HG03064 (cell line): ENCODE measurements around the gene MSH2.
"Not testable (repeated sequence)": the region's sequence is repeated elsewhere in the genome, so short reads cannot be mapped to it uniquely, and the experiment has no call there.

Source experiments
- ATAC-seq: cut with Tn5 transposase; IDR thresholded peaks from one replicate; pipeline ENCODE4 v1.9.1; 2021; ENCODE audit warnings: low read depth; ENCODE audit not compliant: unreplicated experiment

Gene MSH2

DNA sequence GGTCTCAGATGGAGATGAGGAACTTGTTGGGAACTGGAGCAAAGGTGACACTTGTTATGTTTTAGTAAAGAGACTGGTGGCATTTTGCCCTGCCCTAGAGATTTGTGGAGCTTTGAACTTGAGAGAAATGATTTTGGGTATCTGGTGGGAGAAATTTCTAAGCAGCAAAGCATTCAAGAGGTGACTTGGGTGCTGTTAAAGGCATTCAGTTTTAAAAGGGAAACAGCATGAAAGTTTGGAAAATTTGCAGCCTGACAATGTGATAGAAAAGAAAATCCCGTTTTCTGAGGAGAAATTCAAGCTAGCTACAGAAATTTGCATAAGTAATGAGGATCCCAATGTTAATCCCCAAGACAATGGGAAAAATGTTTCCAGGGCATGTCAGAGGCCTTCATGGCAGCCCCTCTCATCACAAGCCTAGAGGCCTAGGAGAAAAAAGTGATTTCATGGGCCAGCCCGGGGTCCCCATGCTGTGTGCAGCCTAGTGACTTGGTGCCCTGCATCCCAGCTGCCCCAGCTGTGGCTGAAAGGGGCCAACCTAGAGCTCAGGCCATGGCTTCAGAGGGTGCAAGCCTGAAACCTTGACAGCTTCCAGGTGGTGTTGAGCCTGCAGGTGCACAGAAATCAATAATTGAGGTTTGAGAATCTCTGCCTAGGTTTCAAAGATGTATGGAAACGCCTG lies 3.8 kb downstream of the MSH2 start:
- ATAC-seq, result not testable (repeated sequence)

DNA sequence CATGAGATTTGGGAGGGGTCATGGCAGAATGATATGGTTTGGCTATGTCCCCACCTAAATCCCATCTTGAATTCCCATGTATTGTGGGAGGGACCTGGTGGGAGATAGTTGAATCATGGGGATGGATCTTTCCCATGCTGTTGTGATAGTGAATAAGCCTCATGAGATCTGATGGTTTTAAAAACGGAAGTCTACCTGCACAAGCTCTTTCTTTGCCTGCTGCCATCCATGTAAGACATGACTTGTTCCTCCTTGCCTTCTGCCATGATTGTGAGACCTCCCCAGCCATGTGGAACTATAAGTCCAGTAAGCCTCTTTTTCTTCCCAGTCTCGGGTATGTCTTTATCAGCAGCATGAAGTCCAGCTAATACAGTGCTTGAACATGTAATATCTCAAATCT lies 5.0 kb downstream of the MSH2 start:
- not testable (repeated sequence) for ATAC-seq

DNA sequence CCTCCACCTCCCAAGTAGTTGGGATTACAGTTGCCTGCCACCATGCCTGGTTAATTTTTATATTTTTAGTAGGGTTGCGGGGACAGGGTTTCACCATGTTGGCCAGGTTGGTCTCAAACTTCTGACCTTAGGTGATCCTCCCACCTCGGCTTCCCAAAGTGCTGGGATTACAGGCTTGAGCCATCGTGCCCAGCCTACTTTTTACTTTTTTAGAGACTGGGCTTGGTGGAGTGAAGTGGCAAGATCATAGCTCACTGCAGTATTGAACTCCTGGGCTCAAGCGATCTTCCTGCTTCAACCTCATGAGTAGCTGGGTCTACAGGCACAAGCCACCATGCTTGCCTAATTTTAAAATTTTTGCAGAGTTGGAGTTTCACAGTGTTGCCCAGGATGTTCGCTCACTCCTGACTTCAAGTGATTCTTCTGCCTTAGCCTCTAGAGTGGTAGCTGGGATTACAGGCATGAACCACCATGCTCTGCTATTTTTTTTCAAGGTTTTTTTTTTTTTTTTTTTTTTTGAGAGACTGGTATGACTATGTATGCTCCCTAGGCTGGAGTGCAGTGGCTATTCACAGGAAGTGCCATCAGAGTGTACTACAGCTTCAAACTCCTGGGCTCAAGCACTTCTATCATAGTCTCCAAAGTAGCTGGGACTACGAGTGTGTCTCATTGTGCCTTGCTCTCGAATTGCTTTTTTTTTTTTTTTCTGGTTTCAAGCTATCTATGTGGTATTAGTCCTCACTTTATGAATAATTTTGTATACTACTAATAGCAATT lies 11.9 kb downstream of the MSH2 start:
- ATAC-seq, result no peak

DNA sequence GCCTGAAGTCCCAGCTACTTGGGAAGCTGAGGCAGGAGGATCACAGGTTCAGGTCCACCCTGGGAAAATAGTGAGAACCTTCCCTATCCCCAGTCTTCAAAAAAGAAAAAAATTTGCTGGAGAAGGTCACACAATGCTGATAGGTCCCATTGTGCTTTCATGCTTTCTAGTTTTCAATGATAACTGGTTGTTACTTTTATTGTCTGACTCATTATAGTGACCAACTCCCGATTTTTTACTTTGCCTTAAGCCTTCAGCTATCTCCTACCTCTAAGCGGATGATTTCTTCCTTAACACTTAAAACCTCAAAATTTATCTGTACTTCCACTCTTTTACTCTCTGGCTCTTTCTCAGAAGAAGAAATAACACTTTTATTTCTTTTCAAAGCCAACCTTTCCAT lies 17.3 kb downstream of the MSH2 start:
- ATAC-seq, result no peak

DNA sequence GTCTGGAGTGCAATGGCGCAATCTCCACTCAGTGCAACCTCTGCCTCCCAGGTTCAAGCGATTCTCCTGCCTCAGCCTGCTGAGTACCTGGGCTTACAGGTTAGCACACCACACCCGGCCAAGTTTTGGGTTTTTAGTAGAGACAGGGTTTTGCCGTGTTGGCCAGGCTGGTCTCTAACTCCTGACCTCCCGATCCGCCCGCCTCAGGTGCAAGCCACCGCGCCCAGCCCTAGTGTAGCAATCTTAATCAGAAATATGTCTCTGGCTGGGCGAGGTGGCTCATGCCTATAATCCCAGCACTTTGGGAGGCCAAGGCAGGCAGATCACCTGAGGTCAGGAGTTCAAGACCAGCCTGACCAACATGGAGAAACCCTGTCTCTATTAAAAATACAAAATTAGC lies 17.7 kb downstream of the MSH2 start:
- ATAC-seq, result not testable (repeated sequence)

DNA sequence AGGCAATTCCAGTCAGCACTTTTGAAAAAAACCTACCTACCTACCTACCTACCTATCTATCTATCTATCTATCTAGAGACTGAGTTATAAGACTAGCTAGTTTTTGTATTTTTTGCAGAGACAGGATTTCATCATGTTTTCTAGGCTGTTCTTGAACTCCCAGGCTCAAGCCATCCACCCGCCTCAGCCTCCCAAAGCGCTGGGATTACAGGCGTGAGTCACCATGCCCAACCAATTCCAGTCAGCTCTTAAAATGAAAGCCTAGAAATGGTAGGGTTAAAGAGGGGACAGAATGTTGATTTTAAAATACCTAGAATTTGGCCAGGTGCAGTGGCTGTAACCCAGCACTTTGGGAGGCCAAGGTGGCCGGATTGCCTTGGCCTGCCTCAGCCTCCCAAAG lies 19.1 kb downstream of the MSH2 start:
- ATAC-seq, result no peak

DNA sequence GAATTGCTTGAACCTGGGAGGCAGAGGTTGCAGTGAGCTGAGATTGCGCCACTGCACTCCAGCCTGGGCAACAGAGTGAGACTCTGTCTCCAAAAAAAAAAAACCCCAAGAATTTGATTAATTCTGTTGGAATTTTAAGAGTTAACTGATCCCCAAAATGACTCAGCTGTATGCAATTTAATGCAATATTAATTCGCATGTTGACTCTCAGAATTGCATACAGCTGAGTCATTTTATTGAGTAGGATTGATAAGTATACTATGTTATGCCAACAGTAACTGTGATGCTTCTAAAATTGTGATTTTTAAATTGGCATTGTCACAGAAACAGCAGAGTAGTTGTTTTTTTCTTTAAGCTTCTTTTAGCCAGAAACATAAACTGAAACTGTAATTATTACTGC lies 19.6 kb downstream of the MSH2 start:
- no peak for ATAC-seq

DNA sequence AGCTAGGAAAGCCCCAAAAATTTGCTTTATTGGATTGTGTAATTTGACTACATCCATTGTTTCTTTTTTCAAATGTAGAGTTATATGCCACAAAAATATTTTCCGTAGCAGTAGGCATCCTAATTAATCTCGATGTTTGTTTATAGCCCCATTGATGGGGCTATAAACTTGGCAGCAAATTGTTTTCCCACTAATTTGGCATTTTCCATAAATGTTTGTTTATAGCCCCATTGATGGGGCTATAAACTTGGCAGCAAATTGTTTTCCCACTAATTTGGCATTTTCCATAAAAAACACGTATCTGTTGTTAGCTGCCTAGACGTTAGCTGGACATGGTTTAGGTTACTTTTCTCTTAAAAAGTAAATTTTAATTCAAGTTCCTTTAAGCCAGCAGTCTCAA lies 23.8 kb downstream of the MSH2 start:
- ATAC-seq, result no peak

DNA sequence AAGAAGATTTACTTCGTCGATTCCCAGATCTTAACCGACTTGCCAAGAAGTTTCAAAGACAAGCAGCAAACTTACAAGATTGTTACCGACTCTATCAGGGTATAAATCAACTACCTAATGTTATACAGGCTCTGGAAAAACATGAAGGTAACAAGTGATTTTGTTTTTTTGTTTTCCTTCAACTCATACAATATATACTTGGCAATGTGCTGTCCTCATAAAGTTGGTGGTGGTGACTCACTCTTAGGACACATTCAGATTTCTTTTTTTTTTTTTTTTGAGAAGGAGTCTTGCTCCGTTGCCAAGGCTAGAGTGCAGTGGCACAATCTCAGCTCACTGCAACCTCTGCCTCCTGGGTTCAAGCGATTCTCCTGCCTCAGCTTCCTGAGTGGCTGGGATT lies 26.8 kb downstream of the MSH2 start:
- no peak for ATAC-seq

DNA sequence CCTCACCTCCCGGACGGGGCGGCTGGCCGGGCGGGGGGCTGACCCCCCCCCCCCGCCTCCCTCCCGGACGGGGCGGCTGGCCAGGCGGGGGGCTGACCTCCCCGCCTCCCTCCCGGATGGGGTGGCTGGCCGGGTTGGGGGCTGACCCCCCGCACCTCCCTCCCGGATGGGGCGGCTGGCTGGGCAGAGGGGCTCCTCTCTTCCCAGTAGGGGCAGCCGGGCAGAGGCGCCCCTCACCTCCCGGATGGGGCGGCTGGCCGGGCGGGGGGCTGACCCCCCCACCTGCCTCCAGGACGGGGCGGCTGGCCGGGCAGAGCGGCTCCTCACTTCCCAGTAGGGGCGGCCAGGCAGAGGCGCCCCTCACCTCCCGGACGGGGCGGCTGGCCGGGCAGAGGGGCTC lies 30.1 kb downstream of the MSH2 start:
- ATAC-seq, result not testable (repeated sequence)

DNA sequence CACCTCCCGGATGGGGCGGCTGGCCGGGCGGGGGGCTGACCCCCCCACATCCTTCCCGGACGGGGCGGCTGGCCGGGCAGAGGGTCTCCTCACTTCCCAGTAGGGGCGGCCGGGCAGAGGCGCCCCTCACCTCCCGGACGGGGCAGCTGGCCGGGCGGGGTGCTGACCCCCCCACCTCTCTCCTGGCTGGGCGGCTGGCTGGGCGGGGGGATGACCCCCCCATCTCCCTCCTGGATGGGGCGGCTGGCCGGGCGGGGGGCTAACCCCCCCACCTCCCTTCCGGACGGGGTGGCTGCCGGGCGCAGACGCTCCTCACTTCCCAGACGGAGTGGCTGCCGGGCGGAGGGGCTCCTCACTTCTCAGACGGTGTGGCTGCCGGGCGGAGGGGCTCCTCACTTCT lies 30.5 kb downstream of the MSH2 start:
- ATAC-seq, result not testable (repeated sequence)

DNA sequence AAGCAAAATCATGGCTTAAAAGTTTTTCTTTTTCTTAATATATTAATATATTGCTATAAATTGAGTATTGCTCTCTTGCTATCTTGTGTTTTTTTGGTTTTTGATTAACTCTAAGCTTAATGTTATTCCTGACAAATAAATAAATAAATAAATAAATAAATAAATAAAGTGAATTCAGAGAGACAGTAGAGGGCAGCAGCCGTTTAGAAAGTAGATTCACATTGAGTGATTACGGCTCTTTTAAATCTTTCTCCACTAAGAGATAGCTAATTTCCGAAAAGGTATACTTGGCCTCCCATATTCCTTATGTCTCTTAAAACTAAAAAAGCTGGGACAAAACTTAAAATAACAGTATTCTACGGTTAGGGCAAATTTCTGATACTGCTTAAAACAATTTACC lies 34.3 kb downstream of the MSH2 start:
- ATAC-seq, result no peak

DNA sequence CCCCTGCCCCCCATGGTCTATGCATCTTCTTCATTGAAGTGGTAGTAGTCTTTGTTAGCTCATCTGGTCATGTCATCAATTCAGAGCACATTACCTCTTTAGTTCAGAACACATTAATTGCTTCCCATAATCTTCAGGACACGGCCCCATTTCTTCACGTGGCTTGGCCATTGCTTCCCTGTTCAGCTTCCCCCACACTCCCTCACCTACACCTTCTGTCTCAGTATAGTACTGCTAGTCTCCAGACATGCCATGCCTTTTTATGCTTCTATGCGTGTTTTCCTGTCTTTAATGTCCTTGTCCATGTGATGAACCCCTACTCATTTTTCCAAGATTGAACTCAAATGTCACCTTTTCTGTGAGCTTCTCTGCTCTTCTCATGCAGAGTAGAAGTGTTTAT lies 35.1 kb downstream of the MSH2 start:
- ATAC-seq, result no peak

DNA sequence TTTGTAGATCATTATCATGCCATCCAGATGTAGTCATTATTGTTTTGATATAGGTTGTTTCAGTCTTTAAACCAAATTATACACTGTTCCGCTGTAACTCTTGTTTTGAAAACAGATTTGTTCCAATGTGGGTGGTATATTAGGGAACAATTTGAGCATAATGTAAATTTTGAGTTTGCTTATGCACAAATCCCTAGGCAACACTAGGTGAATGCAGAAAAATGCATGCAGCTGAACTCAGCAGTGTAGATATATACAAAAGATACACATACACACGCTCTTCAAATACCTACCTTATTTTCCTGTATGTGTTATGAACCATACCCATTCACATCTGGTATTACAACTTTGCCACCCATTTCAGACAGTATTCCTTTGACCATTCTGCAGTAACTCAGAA lies 35.8 kb downstream of the MSH2 start:
- no peak for ATAC-seq

DNA sequence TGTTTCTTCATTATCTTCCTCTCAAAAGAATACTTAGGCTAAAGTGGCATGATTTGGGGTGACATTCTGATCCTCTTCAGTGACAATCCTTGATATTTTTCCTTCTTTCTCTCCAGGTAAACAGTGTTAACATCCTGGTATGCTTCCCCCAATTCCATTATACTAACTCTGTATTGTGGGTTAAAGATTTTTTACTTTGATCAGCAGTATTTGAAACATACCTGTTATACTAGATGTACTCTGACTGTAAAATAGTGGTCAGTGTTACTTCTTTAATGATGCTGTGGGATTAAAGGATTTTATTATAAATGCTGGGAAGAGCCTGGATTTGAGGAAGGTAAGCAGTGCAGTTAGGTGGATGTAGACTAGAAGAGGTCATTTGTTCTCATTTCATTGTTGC lies 48.8 kb downstream of the MSH2 start:
- no peak for ATAC-seq

DNA sequence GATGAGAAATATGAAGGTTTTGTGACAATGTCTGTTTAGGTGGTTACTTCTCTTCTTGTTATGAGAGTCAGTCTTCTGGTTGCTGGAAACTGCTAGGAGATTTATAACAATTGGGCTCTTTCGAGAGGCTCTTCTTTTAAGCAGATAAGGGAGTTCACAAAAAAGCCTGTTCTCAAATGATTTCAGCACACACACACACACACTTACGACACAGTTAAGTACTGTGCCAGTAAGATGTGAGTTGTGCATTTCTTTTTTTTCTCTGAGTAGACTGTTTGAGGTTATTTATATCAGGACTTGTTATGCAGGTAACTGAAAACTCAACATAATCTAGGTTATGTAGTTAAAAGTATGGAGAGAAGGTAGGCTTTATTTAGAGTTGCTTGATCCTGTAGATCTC lies 49.8 kb downstream of the MSH2 start:
- no peak for ATAC-seq

DNA sequence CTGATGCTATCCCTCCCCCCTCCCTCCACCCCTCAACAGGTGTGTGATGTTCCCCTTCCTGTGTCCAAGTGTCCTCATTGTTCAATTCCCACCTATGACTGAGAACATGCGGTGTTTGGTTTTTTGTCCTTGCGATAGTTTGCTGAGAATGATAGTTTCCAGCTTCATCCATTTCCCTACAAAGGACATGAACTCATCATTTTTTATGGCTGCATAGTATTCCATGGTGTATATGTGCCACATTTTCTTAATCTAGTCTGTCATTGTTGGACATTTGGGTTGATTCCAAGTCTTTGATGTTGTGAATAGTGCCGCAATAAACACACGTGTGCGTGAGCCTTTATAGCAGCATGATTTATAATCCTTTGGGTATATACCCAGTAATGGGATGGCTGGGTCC lies 51.9 kb downstream of the MSH2 start:
- not testable (repeated sequence) for ATAC-seq

DNA sequence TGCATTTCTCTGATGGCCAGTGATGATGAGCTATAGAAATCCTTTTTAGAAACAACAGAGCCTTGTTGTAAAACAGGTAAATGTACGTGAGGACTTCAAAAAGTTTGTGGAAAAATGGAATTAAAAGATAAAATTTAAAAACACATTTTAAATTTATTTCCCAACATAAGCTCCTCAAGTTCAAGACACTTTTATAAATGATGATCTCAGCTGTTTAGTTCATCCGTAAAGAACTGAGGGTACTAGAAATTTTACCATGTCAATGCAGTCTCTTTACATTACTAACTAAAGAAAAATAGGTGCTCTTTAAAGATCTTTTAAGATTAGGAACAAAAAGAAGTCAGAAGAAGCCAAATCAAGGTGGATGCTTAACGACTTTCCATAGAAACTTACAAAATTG lies 52.5 kb downstream of the MSH2 start:
- no peak for ATAC-seq

DNA sequence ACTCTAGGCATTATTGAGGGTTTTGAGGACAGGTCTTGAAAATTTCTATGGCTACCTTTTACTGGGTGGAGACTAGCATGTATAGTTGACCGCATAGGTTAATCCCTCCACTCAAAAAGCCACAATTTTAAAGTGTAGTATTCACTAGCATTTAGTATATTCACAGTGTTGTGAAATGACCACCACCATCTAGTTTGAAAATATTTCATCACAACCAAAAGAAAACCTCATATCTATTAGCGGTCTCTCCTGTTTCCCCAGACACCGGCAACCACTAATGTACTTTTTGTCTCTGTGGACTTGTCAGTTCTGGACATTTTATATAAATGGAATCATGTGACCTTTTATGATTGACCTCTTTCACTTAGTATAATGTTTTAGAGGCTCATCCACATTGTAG lies 53.9 kb downstream of the MSH2 start:
- no peak for ATAC-seq

DNA sequence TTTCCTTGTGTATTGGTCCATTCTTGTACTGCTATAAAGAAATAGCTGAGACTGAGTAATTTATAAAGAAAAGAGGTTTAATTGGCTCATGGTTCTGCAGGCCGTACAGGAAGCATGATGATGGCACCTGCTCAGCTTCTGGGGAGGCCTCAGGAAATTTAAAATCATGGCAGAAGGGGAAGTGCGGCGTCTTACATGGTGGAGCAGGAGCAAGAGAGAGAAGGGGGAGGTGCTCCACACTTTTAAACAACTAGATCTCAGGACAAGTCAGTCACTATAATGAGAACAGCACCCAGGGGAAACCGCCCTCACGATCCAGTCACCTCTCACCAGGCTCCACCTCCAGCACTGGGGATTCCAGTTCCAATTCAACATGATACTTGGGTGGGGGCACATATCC lies 54.3 kb downstream of the MSH2 start:
- no peak for ATAC-seq

DNA sequence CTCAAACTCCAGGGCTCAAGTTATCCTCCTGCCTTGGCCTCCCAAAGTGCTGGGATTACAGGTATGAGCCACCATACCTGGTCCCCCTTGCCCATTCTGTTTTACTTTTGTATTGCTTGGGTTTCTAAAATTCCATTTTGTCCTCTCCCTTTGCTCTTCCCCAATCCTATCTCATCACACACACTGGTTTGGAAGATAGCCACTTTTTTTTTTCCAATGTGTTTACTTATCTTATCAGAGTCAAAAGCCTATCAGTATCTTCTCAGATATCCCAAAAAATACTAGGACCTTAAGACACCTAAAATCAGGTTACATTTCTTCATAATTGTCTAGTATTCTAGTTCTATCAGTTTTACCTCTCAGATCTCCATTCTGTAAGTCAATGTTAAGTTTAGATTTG lies 56.1 kb downstream of the MSH2 start:
- no peak for ATAC-seq

DNA sequence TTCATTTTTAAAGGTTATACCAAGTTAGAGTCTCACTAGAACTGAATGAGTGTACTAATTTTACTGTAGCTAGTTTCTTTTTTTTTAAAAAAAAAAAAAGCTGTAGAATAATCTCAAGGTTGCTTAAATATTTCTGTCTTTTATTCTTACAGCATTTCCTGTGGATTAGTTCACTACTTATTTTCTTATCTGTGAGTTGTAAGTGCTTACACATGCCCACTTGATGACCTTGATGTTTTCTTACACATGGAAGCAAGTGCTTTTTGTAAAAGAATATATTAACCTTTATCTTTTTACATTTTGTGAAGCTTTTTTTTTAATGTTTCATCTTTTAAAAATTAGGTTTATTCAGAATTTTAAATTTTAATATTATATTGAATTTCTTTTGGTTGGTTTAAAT lies 57.8 kb downstream of the MSH2 start:
- no peak for ATAC-seq
